GM12878 (cell line): ENCODE data around the gene CCDC85B. TPM values are rescaled to one million over a fixed set of nuclear protein-coding genes. Genes with fewer than 3 reads are reported as not detected.
A peak's percentile ranks its signal among the peaks of the same experiment; 100 is the strongest.

Source experiments
- BMI1 ChIP-seq: fragments of 450-650 bp; IDR thresholded peaks from 2 replicates; pipeline ENCODE4 v1.6.1; 2016; ENCODE audit warnings: mild to moderate bottlenecking, moderate library complexity, borderline replicate concordance
- CREM ChIP-seq: IDR thresholded peaks from 2 replicates; pipeline ENCODE4 v1.6.1; 2014; ENCODE audit warnings: antibody characterized with exemption, low read depth
- ESRRA ChIP-seq: IDR thresholded peaks from 2 replicates; pipeline ENCODE4 v1.6.1; 2012; ENCODE audit warnings: mild to moderate bottlenecking, low read length, improper control_type of control experiment
- HDAC6 ChIP-seq: fragments of 200-600 bp; sonication (generic); IDR thresholded peaks from one replicate; pipeline ENCODE4 v1.8.0; 2017; ENCODE audit warnings: antibody characterized with exemption; ENCODE audit not compliant: unreplicated experiment
- LARP7 ChIP-seq: fragments of 450-650 bp; IDR thresholded peaks from 2 replicates; pipeline ENCODE4 v1.6.1; 2017; ENCODE audit warnings: mild to moderate bottlenecking
- MYB ChIP-seq: fragments of 150-350 bp; IDR thresholded peaks from 2 replicates; pipeline ENCODE4 v1.6.1; 2014; ENCODE audit warnings: mild to moderate bottlenecking, low read depth, low read length, borderline replicate concordance
- NFXL1 ChIP-seq: fragments of 450-650 bp; IDR thresholded peaks from 2 replicates; pipeline ENCODE4 v1.6.1; 2017; ENCODE audit warnings: antibody characterized with exemption, mild to moderate bottlenecking, borderline replicate concordance
- NRF1 ChIP-seq: conservative IDR thresholded peaks from 2 replicates; pipeline ENCODE4 v1.6.1; 2011; ENCODE audit warnings: mild to moderate bottlenecking, low read depth, low read length, improper control_type of control experiment
- PML ChIP-seq: IDR thresholded peaks from 2 replicates; pipeline ENCODE4 v1.6.1; 2012; ENCODE audit warnings: low read length, inconsistent platforms
- POLR2A ChIP-seq: IDR thresholded peaks from 2 replicates; pipeline ENCODE4 v1.6.1; 2011; ENCODE audit warnings: low read depth, mild to moderate bottlenecking, low read length
- SIN3A ChIP-seq: IDR thresholded peaks from 2 replicates; pipeline ENCODE4 v1.6.1; 2012; ENCODE audit warnings: low read depth, low read length, improper control_type of control experiment
- SMAD5 ChIP-seq: IDR thresholded peaks from 2 replicates; pipeline ENCODE4 v1.6.1; 2016; ENCODE audit warnings: antibody characterized with exemption, low read depth
- SPI1 ChIP-seq: IDR thresholded peaks from 2 replicates; pipeline ENCODE4 v1.6.1; 2011; ENCODE audit warnings: low read depth, mild to moderate bottlenecking, low read length, moderate library complexity, borderline replicate concordance; ENCODE audit not compliant: insufficient read depth
- SUZ12 ChIP-seq: fragments of 200-600 bp; sonication (generic); IDR thresholded peaks from one replicate; pipeline ENCODE4 v1.6.1; 2018; ENCODE audit warnings: antibody characterized with exemption, mild to moderate bottlenecking; ENCODE audit not compliant: unreplicated experiment
- TBL1XR1 ChIP-seq: IDR thresholded peaks from 2 replicates; pipeline ENCODE4 v1.6.1; 2012; ENCODE audit warnings: low read depth, low read length, improper control_type of control experiment
- ZNF687 ChIP-seq: fragments of 450-650 bp; IDR thresholded peaks from 2 replicates; pipeline ENCODE4 v1.6.1; 2017; ENCODE audit warnings: mild to moderate bottlenecking, moderate library complexity
- polyA plus RNA-seq, 11 experiments: library from polyadenylated mRNA; depleted of rRNA in 4 of 11; unstranded in 6 of 11; stranded (reverse) in 5 of 11; fragments of >200 nt; fragmentation: Nextera tagmentation in 4 of 11; fragmentation: Illumina TruSeq in 1 of 11; extraction: Ambion mirVana in 4 of 11; extraction: Trizol in 1 of 11; gene quantifications; 1 replicate in 1 of 11; 2 replicates in 10 of 11; pipeline versions ENCODE4 v1.2.1 to v1.2.3, GENCODE V29; 2011 to 2016; ENCODE audit warnings: inconsistent platforms in 2 of 11, missing spikeins in 2 of 11, low read depth in 1 of 11
- total RNA-seq, 4 experiments: library from RNA; depleted of rRNA in 3 of 4; stranded (reverse); fragments of >200 nt in 3 of 4; fragmentation: Illumina TruSeq in 1 of 4; extraction: Trizol in 1 of 4; gene quantifications; 2 replicates each; pipeline versions ENCODE4 v1.2.1 to v1.2.3, GENCODE V29; 2013 to 2021
- TF ChIP-seq, protein P1 (sequence below): fragments of 450-650 bp; IDR thresholded peaks from 2 replicates; pipeline ENCODE4 v1.6.1; 2018; ENCODE audit warnings: borderline replicate concordance, mild to moderate bottlenecking; ENCODE audit not compliant: partially characterized antibody
- TF ChIP-seq, protein P2 (sequence below): fragments of 450-650 bp; IDR thresholded peaks from 2 replicates; pipeline ENCODE4 v1.6.1; 2017; ENCODE audit warnings: mild to moderate bottlenecking

CCDC85B gene
- total and polyA plus RNA-seq, 10 of the 15 experiments (the other 5 are each of a cell fraction or from before 2014, with no cell fraction given) = 0.32 to 114 (median 49.5) TPM

GRCh38 chr11:65859812-65860277 lies 30.6 kb upstream of the CCDC85B start (continued):
- TF ChIP-seq SPI1 (no peak), SIN3A (no peak), MYB (no peak), NRF1 (no peak), ZNF687 (peak; percentile 47), CREM (no peak), ESRRA (no peak), SMAD5 (no peak; the same call in 1 of the 2 replicates), HDAC6 (no peak), PML (no peak), BMI1 (0 out of 2 replicates have a peak, but pooled peaks have one; percentile 58), LARP7 (peak; percentile 69; the same call in 1 of the 2 replicates), POLR2A (peak; percentile 34; the same call in 1 of the 2 replicates), NFXL1 (no peak), TBL1XR1 (no peak), SUZ12 (no peak)
- TF ChIP-seq, protein P1, sequence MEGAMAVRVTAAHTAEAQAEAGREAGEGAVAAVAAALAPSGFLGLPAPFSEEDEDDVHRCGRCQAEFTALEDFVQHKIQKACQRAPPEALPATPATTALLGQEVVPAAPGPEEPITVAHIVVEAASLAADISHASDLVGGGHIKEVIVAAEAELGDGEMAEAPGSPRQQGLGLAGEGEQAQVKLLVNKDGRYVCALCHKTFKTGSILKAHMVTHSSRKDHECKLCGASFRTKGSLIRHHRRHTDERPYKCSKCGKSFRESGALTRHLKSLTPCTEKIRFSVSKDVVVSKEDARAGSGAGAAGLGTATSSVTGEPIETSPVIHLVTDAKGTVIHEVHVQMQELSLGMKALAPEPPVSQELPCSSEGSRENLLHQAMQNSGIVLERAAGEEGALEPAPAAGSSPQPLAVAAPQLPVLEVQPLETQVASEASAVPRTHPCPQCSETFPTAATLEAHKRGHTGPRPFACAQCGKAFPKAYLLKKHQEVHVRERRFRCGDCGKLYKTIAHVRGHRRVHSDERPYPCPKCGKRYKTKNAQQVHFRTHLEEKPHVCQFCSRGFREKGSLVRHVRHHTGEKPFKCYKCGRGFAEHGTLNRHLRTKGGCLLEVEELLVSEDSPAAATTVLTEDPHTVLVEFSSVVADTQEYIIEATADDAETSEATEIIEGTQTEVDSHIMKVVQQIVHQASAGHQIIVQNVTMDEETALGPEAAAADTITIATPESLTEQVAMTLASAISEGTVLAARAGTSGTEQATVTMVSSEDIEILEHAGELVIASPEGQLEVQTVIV = no peak
- TF ChIP-seq, protein P2, sequence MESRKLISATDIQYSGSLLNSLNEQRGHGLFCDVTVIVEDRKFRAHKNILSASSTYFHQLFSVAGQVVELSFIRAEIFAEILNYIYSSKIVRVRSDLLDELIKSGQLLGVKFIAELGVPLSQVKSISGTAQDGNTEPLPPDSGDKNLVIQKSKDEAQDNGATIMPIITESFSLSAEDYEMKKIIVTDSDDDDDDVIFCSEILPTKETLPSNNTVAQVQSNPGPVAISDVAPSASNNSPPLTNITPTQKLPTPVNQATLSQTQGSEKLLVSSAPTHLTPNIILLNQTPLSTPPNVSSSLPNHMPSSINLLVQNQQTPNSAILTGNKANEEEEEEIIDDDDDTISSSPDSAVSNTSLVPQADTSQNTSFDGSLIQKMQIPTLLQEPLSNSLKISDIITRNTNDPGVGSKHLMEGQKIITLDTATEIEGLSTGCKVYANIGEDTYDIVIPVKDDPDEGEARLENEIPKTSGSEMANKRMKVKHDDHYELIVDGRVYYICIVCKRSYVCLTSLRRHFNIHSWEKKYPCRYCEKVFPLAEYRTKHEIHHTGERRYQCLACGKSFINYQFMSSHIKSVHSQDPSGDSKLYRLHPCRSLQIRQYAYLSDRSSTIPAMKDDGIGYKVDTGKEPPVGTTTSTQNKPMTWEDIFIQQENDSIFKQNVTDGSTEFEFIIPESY = no peak
